HepG2 (cell line): ENCODE data around the gene ANO4. TPM values are rescaled to one million over a fixed set of nuclear protein-coding genes. Genes with fewer than 3 reads are reported as not detected.

Experiments used
- ATAC-seq: fragments of 200-7000 bp; cut with Tn5 transposase; 3 replicates; pipeline ENCODE4 v1.9.1; 2020; ENCODE audit warnings: mild to moderate bottlenecking, moderate library complexity
- BruUV-seq: library from RNA; stranded (reverse); fragments of 400-500 nt; replicated peaks from 2 replicates; lab custom pipeline; 2021; lab: Mats Ljungman, UMichigan
- CTCF ChIA-PET: fragments of 300-600 bp; formaldehyde crosslinking; extraction: SDS; loops from one replicate; lab custom pipeline; 2021; ENCODE audit warnings: low total read pairs, inconsistent platforms, low intra/inter-chr PET ratio; lab: Yijun Ruan, JAX
- POLR2A ChIA-PET: fragments of 350-600 bp; sonication (Branson Sonifier 250); formaldehyde crosslinking; loops from one replicate; lab custom pipeline; 2020; ENCODE audit warnings: antibody characterized with exemption, inconsistent platforms; lab: Yijun Ruan, JAX
- DNase-seq: peaks from one replicate; pipeline ENCODE4 v3.0.0-alpha.2; 2015; ENCODE audit warnings: low spot score
- FAIRE-seq: peaks from 3 replicates; lab custom pipeline; 2011; peaks lifted over from hg19 to GRCh38; lab: Jason Lieb, UNC
- H2AFZ ChIP-seq: one replicate; pipeline ENCODE4 v1.6.1; 2011; ENCODE audit warnings: low read length, inconsistent platforms
- H3K27ac ChIP-seq: fragments of 300-600 bp; 3 replicates; pipeline ENCODE4 v1.8.0; 2011; ENCODE audit warnings: mixed run types, mild to moderate bottlenecking, mixed read lengths, low read length, inconsistent platforms; ENCODE audit not compliant: insufficient read depth; ENCODE audit errors: extremely low read length
- H3K27me3 ChIP-seq, 2 experiments: fragments of 200-600 bp in 1 of 2; 2 replicates in 1 of 2; 3 replicates in 1 of 2; pipeline versions ENCODE4 v1.6.0 to v1.8.0; 2011; ENCODE audit warnings: low read length in 2 of 2, mild to moderate bottlenecking in 2 of 2, moderate library complexity in 2 of 2, inconsistent platforms in 1 of 2; ENCODE audit not compliant: insufficient read depth in 2 of 2, control insufficient read depth in 1 of 2
- H3K36me3 ChIP-seq, 2 experiments: fragments of 200-600 bp in 1 of 2; replicated peaks in 1 of 2; 2 replicates in 1 of 2; 3 replicates in 1 of 2; pipeline versions ENCODE4 v1.5.1 to v1.8.0; 2011; ENCODE audit warnings: low read length in 2 of 2, inconsistent platforms in 1 of 2; ENCODE audit not compliant: insufficient read depth in 2 of 2, control insufficient read depth in 1 of 2
- H3K4me1 ChIP-seq: 2 replicates; pipeline ENCODE4 v1.5.1; 2012; ENCODE audit warnings: low read length, inconsistent platforms; ENCODE audit not compliant: insufficient read depth
- H3K4me2 ChIP-seq: 2 replicates; pipeline ENCODE4 v1.6.0; 2011; ENCODE audit warnings: low read depth, low read length, inconsistent platforms
- H3K4me3 ChIP-seq, 3 experiments: fragments of 200-600 bp in 1 of 3; sonication (generic), shearing (Covaris generic) in 1 of 3; replicated peaks in 1 of 3; 2 replicates each; pipeline ENCODE4 v1.5.1; 2011 to 2016; ENCODE audit warnings: low read length in 3 of 3, inconsistent platforms in 2 of 3, low read depth in 2 of 3, mild to moderate bottlenecking in 2 of 3, control low read depth in 1 of 3, mixed read lengths in 1 of 3; ENCODE audit not compliant: insufficient read depth in 1 of 3
- H3K79me2 ChIP-seq: one replicate; pipeline ENCODE4 v1.6.1; 2011; ENCODE audit warnings: low read length, inconsistent platforms; ENCODE audit not compliant: insufficient read depth
- H3K9ac ChIP-seq: 2 replicates; pipeline ENCODE4 v1.6.0; 2011; ENCODE audit warnings: mild to moderate bottlenecking, low read depth, low read length, inconsistent platforms; ENCODE audit not compliant: insufficient read depth
- H3K9me3 ChIP-seq: 2 replicates; pipeline ENCODE4 v1.5.1; 2012; ENCODE audit warnings: mild to moderate bottlenecking, low read length
- H4K20me1 ChIP-seq: 2 replicates; pipeline ENCODE4 v1.6.0; 2011; ENCODE audit warnings: inconsistent platforms, mild to moderate bottlenecking, low read length, moderate library complexity; ENCODE audit not compliant: insufficient read depth
- CHCHD3 ChIP-seq: sonication (generic); formaldehyde crosslinking; IDR thresholded peaks from 2 replicates; pipeline ENCODE4 v1.8.0; 2022; ENCODE audit warnings: mild to moderate bottlenecking, missing genetic modification reagents, moderate library complexity
- GABPA ChIP-seq, 2 experiments: IDR thresholded peaks; 2 replicates each; pipeline ENCODE4 v1.6.1; 2011 to 2016; ENCODE audit warnings: low read depth in 2 of 2, low read length in 1 of 2, missing biosample characterization in 1 of 2, missing genetic modification characterization in 1 of 2
- NFIB ChIP-seq: sonication (generic); formaldehyde crosslinking; IDR thresholded peaks from 2 replicates; pipeline ENCODE4 v1.9.0; 2021; ENCODE audit warnings: missing genetic modification reagents, mild to moderate bottlenecking, borderline replicate concordance
- SMC3 ChIP-seq: IDR thresholded peaks from 2 replicates; pipeline ENCODE4 v1.6.1; 2011; ENCODE audit warnings: low read length, improper control_type of control experiment
- U2AF1 ChIP-seq: fragments of 200-400 bp; formaldehyde crosslinking; optimal IDR thresholded peaks from 2 replicates; pipeline ENCODE3; 2017; ENCODE audit warnings: mild to moderate bottlenecking, low read depth, low read length
- ZNF772 ChIP-seq: sonication (generic); formaldehyde crosslinking; IDR thresholded peaks from 2 replicates; pipeline ENCODE4 v1.5.0; 2020; ENCODE audit warnings: mild to moderate bottlenecking, missing genetic modification reagents
- WGBS: methylation state at CpG from one replicate; pipeline ENCODE4 v1.1.6; 2017; ENCODE audit warnings: low lambda C conversion rate; 5-methylcytosine and 5-hydroxymethylcytosine counted together
- in situ Hi-C: cut with HindIII; loops from 2 replicates; pipeline ENCODE4 v1.10.0; 2017; ENCODE audit warnings: low pct_unique_long_range_greater_than_20kb; ENCODE audit not compliant: extremely low pct_ligation_motif_present
- intact Hi-C: fragments of 100-400 bp; cut with micrococcal nuclease; formaldehyde crosslinking; loops from one replicate; pipeline ENCODE4 v1.10.0; 2022; ENCODE audit not compliant: unreplicated experiment
- polyA plus RNA-seq, 8 experiments: library from polyadenylated mRNA; depleted of rRNA in 3 of 8; stranded (reverse) in 7 of 8; unstranded in 1 of 8; fragments of >200 nt; fragmentation: Illumina TruSeq in 4 of 8; extraction: Trizol in 4 of 8; gene quantifications; 2 replicates each; pipeline versions ENCODE4 v1.2.1 to v1.2.3, GENCODE V29; 2011 to 2016; ENCODE audit warnings: low read depth in 4 of 8, missing spikeins in 1 of 8, mixed read lengths in 1 of 8; ENCODE audit not compliant: insufficient read depth in 1 of 8
- total RNA-seq, 5 experiments: library from RNA; depleted of rRNA; stranded (reverse); fragments of >200 nt; fragmentation: Illumina TruSeq; extraction: Trizol; gene quantifications; 2 replicates each; pipeline ENCODE4 v1.2.3, GENCODE V29; 2016; ENCODE audit warnings: low read depth in 1 of 5
- TF ChIP-seq, protein P1 (sequence below): sonication (generic); formaldehyde crosslinking; IDR thresholded peaks from 2 replicates; pipeline ENCODE4 v1.5.0; 2020; ENCODE audit warnings: mild to moderate bottlenecking, missing genetic modification reagents
- TF ChIP-seq, protein P2 (sequence below): sonication (generic); formaldehyde crosslinking; IDR thresholded peaks from 2 replicates; pipeline ENCODE4 v1.4.0; 2020; ENCODE audit warnings: mild to moderate bottlenecking, missing genetic modification reagents

ANO4 gene
- total and polyA plus RNA-seq, 2 of the 13 experiments (the other 11 are each of a cell fraction or from before 2014, with no cell fraction given): not detected

DNA sequence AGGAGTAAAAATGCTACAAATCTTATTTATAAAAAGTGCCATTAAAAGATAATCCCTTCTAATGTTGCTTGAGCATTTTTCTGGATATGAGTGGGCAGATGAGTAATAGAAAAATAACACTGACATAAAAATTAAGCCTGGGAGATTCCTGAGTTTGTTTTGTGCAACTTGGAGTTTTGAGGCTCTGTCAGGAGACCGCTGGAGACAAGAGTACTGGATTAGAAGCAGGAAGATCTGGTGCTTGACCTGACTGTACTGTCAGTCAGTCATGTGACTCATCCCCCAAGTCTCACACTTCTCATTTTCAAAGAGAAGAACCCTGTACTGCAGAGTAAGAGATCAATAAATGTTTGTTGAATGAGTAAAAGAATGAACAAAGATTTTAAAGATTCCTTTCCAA lies 29.4 kb downstream of the ANO4 start:
- BruUV-seq: no TSS peak
- WGBS: 5% methylated on average over 1 of the region's 1 CpG
- Histone ChIP-seq H3K36me3 (no peaks in the 10 kb centered on the region), H2AFZ (no peak overlapping the region), H3K27me3 (no peaks in the 10 kb centered on the region), H3K9ac (no peak overlapping the region), H3K4me1 (no peaks in the 10 kb centered on the region), H3K79me2 (no peaks in the 10 kb centered on the region), H3K9me3 (no peaks in the 10 kb centered on the region), H4K20me1 (no peaks in the 10 kb centered on the region), H3K27ac (no peak overlapping the region), H3K4me2 (no peak overlapping the region), H3K4me3 (no peak overlapping the region)
- DNase-seq: no peak
- intact Hi-C loops (loop anchor here (10.0 kb wide), 1 partner anchor 171 kb away; no protein-coding TSS in a partner anchor), in situ Hi-C loops (loop anchor here (10.0 kb wide), 1 partner anchor 501 kb away; no protein-coding TSS in a partner anchor)
- ATAC-seq: no peak
- FAIRE-seq: no peak
- TF ChIP-seq NFIB (CRISPR knock-in tag) (no peak), SMC3 (no peak)
- CTCF ChIA-PET: no interaction called here
- POLR2A ChIA-PET: no interaction called here

DNA sequence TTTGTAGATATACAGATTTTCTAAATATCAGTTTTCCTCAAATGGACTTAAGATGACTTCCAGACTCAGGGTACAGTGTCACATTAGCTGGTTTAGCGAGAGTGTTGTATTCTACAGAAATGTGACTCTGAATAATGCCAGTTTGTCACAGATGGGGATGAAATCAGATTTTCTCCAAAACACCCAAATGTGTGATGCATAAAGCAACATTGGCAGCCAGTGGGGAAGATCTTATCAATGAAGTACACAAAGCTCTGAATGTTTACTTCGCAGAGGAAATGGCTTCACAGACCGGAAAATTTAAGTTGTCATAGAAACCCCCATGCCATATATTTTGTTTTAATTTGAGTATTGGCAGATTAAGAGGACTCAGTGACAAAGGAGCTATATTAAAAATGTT lies 29.9 kb downstream of the ANO4 start:
- Histone ChIP-seq H3K9ac (no peak overlapping the region), H3K4me1 (no peaks in the 10 kb centered on the region), H3K9me3 (no peaks in the 10 kb centered on the region), H3K27ac (no peak overlapping the region), H3K27me3 (no peaks in the 10 kb centered on the region), H3K36me3 (no peaks in the 10 kb centered on the region), H3K4me3 (no peak overlapping the region), H3K79me2 (no peaks in the 10 kb centered on the region), H2AFZ (no peak overlapping the region), H3K4me2 (no peak overlapping the region), H4K20me1 (no peaks in the 10 kb centered on the region)
- no TSS peak for BruUV-seq
- CTCF ChIA-PET: no interaction called here
- POLR2A ChIA-PET: no interaction called here
- FAIRE-seq: no peak
- in situ Hi-C loops (loop anchor here (10.0 kb wide), 1 partner anchor 500 kb away; no protein-coding TSS in a partner anchor), intact Hi-C loops (loop anchor here (10.0 kb wide), 1 partner anchor 170 kb away; no protein-coding TSS in a partner anchor)
- no peak for DNase-seq
- WGBS: 31% methylated on average over 3 of the region's 3 CpGs
- TF ChIP-seq U2AF1 (no peak), GABPA (IDR thresholded peaks at IDR 0.05; ENCODE audit: low read depth, low read length) (no peak), GABPA (CRISPR knock-in tag; IDR thresholded peaks at IDR 0.05; ENCODE audit: low read depth) (no peak), CHCHD3 (CRISPR knock-in tag) (no peak), ZNF772 (CRISPR knock-in tag) (no peak)
- TF ChIP-seq, protein P1, sequence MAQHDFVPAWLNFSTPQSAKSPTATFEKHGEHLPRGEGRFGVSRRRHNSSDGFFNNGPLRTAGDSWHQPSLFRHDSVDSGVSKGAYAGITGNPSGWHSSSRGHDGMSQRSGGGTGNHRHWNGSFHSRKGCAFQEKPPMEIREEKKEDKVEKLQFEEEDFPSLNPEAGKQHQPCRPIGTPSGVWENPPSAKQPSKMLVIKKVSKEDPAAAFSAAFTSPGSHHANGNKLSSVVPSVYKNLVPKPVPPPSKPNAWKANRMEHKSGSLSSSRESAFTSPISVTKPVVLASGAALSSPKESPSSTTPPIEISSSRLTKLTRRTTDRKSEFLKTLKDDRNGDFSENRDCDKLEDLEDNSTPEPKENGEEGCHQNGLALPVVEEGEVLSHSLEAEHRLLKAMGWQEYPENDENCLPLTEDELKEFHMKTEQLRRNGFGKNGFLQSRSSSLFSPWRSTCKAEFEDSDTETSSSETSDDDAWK (CRISPR knock-in tag): no peak
- TF ChIP-seq, protein P2, sequence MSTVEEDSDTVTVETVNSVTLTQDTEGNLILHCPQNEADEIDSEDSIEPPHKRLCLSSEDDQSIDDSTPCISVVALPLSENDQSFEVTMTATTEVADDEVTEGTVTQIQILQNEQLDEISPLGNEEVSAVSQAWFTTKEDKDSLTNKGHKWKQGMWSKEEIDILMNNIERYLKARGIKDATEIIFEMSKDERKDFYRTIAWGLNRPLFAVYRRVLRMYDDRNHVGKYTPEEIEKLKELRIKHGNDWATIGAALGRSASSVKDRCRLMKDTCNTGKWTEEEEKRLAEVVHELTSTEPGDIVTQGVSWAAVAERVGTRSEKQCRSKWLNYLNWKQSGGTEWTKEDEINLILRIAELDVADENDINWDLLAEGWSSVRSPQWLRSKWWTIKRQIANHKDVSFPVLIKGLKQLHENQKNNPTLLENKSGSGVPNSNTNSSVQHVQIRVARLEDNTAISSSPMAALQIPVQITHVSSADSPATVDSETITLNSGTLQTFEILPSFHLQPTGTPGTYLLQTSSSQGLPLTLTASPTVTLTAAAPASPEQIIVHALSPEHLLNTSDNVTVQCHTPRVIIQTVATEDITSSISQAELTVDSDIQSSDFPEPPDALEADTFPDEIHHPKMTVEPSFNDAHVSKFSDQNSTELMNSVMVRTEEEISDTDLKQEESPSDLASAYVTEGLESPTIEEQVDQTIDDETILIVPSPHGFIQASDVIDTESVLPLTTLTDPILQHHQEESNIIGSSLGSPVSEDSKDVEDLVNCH (CRISPR knock-in tag): no peak
- ATAC-seq: no peak
